CD4-positive, alpha-beta T cell (primary cell): Measurements from ENCODE around the gene PDE8A. TPM values are rescaled to one million over a fixed set of nuclear protein-coding genes. Genes with fewer than 3 reads are reported as not detected.

ENCODE experiments used
- ATAC-seq: fragments of 200-7000 bp; cut with Tn5 transposase; one replicate; pipeline ENCODE4 v1.10.0; 2022; ENCODE audit warnings: mild to moderate bottlenecking; ENCODE audit not compliant: poor library complexity
- CTCF ChIA-PET: fragments of 350-600 bp; sonication (Branson Sonifier 250); formaldehyde crosslinking; loops from one replicate; lab custom pipeline; 2021; ENCODE audit warnings: antibody characterized with exemption, inconsistent platforms; lab: Charles Lee
- POLR2A ChIA-PET: fragments of 350-600 bp; sonication (Branson Sonifier 250); formaldehyde crosslinking; loops from one replicate; lab custom pipeline; 2021; ENCODE audit warnings: antibody characterized with exemption, inconsistent platforms; lab: Charles Lee
- DNase-seq, 14 experiments: peaks; one replicate each; pipeline ENCODE4 v3.0.0-alpha.2; 2013 to 2020; ENCODE audit warnings: mixed read lengths in 2 of 14
- H3K27ac ChIP-seq, 2 donors: one replicate each; pipeline versions ENCODE4 v1.5.1 to v1.7.0; 2013; ENCODE audit warnings: low read length in 2 of 2, low read depth in 1 of 2, mild to moderate bottlenecking in 1 of 2
- H3K27me3 ChIP-seq, 2 experiments: 1 replicate in 1 of 2; 2 replicates in 1 of 2; pipeline versions ENCODE4 v1.6.1 to v1.7.0; 2013; ENCODE audit warnings: low read length in 2 of 2, control low read depth in 1 of 2, mild to moderate bottlenecking in 1 of 2, moderate library complexity in 1 of 2; ENCODE audit not compliant: insufficient read depth in 2 of 2, control insufficient read depth in 1 of 2
- H3K36me3 ChIP-seq: one replicate; pipeline ENCODE4 v1.6.1; 2013; ENCODE audit warnings: low read length, control low read depth; ENCODE audit not compliant: insufficient read depth
- H3K4me1 ChIP-seq: one replicate; pipeline ENCODE4 v1.6.1; 2013; ENCODE audit warnings: low read length, control low read depth; ENCODE audit not compliant: insufficient read depth
- H3K4me3 ChIP-seq: one replicate; pipeline ENCODE4 v1.5.1; 2013; ENCODE audit warnings: mild to moderate bottlenecking, low read length, moderate library complexity
- H3K9me3 ChIP-seq, 2 experiments: 1 replicate in 1 of 2; 2 replicates in 1 of 2; pipeline versions ENCODE4 v1.6.1 to v1.7.0; 2013; ENCODE audit warnings: low read length in 2 of 2, mild to moderate bottlenecking in 2 of 2, control low read depth in 1 of 2, moderate library complexity in 1 of 2; ENCODE audit not compliant: control insufficient read depth in 1 of 2, insufficient read depth in 1 of 2
- H3K27ac Mint-ChIP-seq: one replicate; pipeline ENCODE4 v1.8.0; 2020; ENCODE audit warnings: mixed read lengths
- H3K27me3 Mint-ChIP-seq: one replicate; pipeline ENCODE4 v1.8.0; 2021; ENCODE audit warnings: mixed read lengths
- H3K36me3 Mint-ChIP-seq: one replicate; pipeline ENCODE4 v1.8.0; 2021; ENCODE audit warnings: low read depth, mixed read lengths
- H3K4me1 Mint-ChIP-seq: one replicate; pipeline ENCODE4 v1.8.0; 2021; ENCODE audit warnings: low read depth, mixed read lengths
- H3K4me3 Mint-ChIP-seq: one replicate; pipeline ENCODE4 v1.8.0; 2020; ENCODE audit warnings: mild to moderate bottlenecking, mixed read lengths
- H3K9me3 Mint-ChIP-seq: one replicate; pipeline ENCODE4 v1.8.0; 2020; ENCODE audit warnings: mixed read lengths
- intact Hi-C, 2 experiments: fragments of 100-400 bp; cut with DNase I in 1 of 2; cut with micrococcal nuclease in 1 of 2; formaldehyde crosslinking; loops; one replicate each; pipeline versions ENCODE4 v1.15.1 to v1.9.0; 2023 to 2025; cut with DNase I, micrococcal nuclease
- total RNA-seq, 174 experiments: library from RNA in 2 of 174; stranded (reverse) in 2 of 174; gene quantifications; one replicate each; pipeline ENCODE4 v1.2.3 and lab custom pipeline; 2021 to 2026
- TF ChIP-seq, protein P1 (sequence below): fragments of 200-600 bp; IDR thresholded peaks from one replicate; pipeline ENCODE4 v1.8.0; 2022; ENCODE audit warnings: antibody characterized with exemption, mild to moderate bottlenecking

The PDE8A gene
- total RNA-seq, 2 experiments from 2014 or later = 29.8 to 34.3 TPM

DNA sequence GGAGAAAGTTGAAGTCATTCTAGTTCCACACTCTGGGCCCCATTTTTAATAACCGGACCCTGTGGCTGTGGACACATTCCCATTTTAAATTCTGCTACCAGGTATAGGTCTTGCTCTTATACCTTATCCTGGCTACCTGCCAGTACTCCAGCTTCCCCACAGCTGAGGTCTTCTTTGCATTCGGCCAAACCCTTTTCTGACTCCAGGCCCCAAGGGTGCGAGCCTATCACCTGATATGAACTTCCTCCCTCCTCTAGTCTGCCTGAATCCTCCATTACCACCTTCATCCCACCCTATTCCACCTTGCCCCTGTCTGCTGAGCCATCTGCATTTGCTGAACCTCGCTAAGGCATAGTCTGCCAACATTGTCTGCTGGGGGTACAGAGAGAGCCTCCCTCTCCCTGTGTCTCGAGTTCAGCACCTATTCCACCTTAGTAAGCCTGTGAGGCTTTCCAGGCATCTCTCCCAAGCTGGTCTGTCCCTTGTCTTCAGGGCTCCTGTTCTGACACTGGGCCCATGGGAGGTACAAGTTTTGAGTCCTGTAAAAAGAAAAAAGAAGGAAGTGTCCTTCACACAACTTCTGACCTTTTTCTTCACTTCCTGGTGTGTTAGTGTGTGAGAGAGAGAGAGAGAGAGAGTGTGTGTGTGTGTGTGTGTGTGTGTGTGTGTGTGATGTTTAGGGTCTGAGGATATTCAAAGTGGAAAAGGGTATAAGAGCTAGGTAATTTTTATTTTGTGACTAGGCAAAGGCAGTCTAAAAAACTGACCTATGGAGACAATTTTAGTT, 27.0 kb downstream of the PDE8A start:
- no peaks in the 10 kb centered on the region for H3K27me3 ChIP-seq
- no peak overlapping the region for H3K4me3 Mint-ChIP-seq
- intact Hi-C loops = no loop called here
- no peak overlapping the region for H3K4me3 ChIP-seq
- peaks cover 65% of the 10 kb centered on the region for H3K4me1 Mint-ChIP-seq
- no peaks in the 10 kb centered on the region for H3K36me3 Mint-ChIP-seq
- H3K27ac Mint-ChIP-seq = no peak overlapping the region
- POLR2A ChIA-PET = no interaction called here
- DNase-seq = no peak
- H3K36me3 ChIP-seq = no peaks in the 10 kb centered on the region
- no peaks in the 10 kb centered on the region for H3K9me3 Mint-ChIP-seq
- H3K27ac ChIP-seq = no peak overlapping the region
- TF ChIP-seq, protein P1, sequence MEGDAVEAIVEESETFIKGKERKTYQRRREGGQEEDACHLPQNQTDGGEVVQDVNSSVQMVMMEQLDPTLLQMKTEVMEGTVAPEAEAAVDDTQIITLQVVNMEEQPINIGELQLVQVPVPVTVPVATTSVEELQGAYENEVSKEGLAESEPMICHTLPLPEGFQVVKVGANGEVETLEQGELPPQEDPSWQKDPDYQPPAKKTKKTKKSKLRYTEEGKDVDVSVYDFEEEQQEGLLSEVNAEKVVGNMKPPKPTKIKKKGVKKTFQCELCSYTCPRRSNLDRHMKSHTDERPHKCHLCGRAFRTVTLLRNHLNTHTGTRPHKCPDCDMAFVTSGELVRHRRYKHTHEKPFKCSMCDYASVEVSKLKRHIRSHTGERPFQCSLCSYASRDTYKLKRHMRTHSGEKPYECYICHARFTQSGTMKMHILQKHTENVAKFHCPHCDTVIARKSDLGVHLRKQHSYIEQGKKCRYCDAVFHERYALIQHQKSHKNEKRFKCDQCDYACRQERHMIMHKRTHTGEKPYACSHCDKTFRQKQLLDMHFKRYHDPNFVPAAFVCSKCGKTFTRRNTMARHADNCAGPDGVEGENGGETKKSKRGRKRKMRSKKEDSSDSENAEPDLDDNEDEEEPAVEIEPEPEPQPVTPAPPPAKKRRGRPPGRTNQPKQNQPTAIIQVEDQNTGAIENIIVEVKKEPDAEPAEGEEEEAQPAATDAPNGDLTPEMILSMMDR = no peak
- no peaks in the 10 kb centered on the region for H3K9me3 ChIP-seq
- ATAC-seq = no peak
- no peaks in the 10 kb centered on the region for H3K27me3 Mint-ChIP-seq
- peaks cover 14% of the 10 kb centered on the region for H3K4me1 ChIP-seq
- CTCF ChIA-PET = interaction anchor here (2.2 kb wide), 1 partner anchor 53 kb away, joined by 9 read pairs; no protein-coding TSS in a partner anchor

DNA sequence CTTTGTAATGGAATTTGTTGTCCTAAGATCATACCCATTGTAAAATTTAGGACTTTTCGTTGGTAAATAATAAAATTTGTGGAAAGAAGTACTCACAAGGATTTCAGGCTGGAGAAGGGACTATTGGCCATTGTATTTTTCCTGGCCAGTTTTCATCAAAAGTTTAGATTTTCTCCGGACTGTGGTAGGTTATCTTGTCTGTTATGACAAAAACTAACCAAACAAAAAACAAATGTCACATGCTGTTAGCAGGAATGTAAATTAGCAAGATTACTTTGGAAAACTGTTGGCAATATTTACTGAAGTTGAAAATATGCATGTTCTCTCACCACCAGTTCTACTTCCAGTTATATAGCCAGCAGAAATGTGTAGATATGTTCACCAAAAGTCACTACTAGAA, 27.8 kb downstream of the PDE8A start:
- CTCF ChIA-PET = interaction anchor here (1.2 to 2.2 kb wide), 5 partner anchors 20 to 56 kb away, joined by 5 to 22 read pairs (median 7); no protein-coding TSS in a partner anchor

DNA sequence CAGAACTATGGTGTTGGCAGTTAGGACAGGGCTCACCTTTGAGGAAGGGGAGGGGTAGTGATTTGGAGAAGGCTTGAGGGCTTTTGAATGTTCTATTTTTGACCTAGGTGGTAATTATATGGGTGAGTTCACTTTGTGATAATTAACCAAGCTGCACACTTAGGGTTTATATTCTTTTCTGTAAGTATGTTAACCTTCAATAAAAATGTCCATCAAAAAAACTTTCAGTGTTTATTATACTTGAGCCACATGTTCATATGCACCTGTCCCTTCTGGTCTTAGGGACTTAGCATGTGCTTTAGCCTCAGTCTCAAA, 28.4 kb downstream of the PDE8A start:
- H3K4me3 ChIP-seq = no peak overlapping the region
- H3K4me1 ChIP-seq = peaks cover 8% of the 10 kb centered on the region
- H3K36me3 ChIP-seq = no peaks in the 10 kb centered on the region
- intact Hi-C loops = no loop called here
- H3K27ac ChIP-seq = no peak overlapping the region
- TF ChIP-seq, protein P1 = no peak
- POLR2A ChIA-PET = no interaction called here
- H3K27me3 ChIP-seq = no peaks in the 10 kb centered on the region
- no peaks in the 10 kb centered on the region for H3K9me3 ChIP-seq
- Mint-ChIP-seq H3K27ac (no peak overlapping the region), H3K27me3 (no peaks in the 10 kb centered on the region), H3K4me1 (peaks cover 63% of the 10 kb centered on the region), H3K36me3 (no peaks in the 10 kb centered on the region), H3K9me3 (no peaks in the 10 kb centered on the region), H3K4me3 (no peak overlapping the region)
- DNase-seq (no peak), ATAC-seq (no peak)
- CTCF ChIA-PET = interaction anchor here (0.6 to 2.2 kb wide), 12 partner anchors 11 to 165 kb away, joined by 3 to 22 read pairs (median 6); partner anchors contain the start of gene PDE8A

More for the DNA sequence above, 27.8 kb downstream of the PDE8A start:
- Histone ChIP-seq H3K36me3 (no peaks in the 10 kb centered on the region), H3K27me3 (no peaks in the 10 kb centered on the region), H3K4me1 (peaks cover 8% of the 10 kb centered on the region), H3K4me3 (no peak overlapping the region), H3K27ac (no peak overlapping the region), H3K9me3 (no peaks in the 10 kb centered on the region)
- Mint-ChIP-seq H3K4me1 (peaks cover 65% of the 10 kb centered on the region), H3K9me3 (no peaks in the 10 kb centered on the region), H3K27me3 (no peaks in the 10 kb centered on the region), H3K27ac (no peak overlapping the region), H3K4me3 (no peak overlapping the region), H3K36me3 (no peaks in the 10 kb centered on the region)
- POLR2A ChIA-PET = no interaction called here
- no peak for DNase-seq
- intact Hi-C loops = no loop called here
- no peak for ATAC-seq
- TF ChIP-seq, protein P1 = no peak
